ENCODE results near the gene CWC15.

CWC15 gene

GRCh38 chr11:94993400-94993943 lies 20.1 kb upstream of the CWC15 start:
- H2BK12ac ChIP-seq (ENCODE audit: low read length) = no peak overlapping the region
- H3K4me3 ChIP-seq (ENCODE audit: low read depth, low read length) = no peak overlapping the region
- no peak overlapping the region for H4K8ac ChIP-seq (ENCODE audit: low read depth, low read length)
- WGBS (ENCODE audit: extremely low coverage, insufficient coverage, insufficient read length) = no CpG with 5 or more reads among the region's 2 CpGs
- H2AK5ac ChIP-seq (ENCODE audit: low read length) = no peak overlapping the region
- H3K9me3 ChIP-seq (ENCODE audit: insufficient read depth, low read depth, low read length) = peaks cover 4% of the 10 kb centered on the region
- H3K4me1 ChIP-seq (ENCODE audit: control insufficient read depth in 1 of 2, insufficient read depth in 2 of 2, low read length in 2 of 2) = no peaks in the 10 kb centered on the region
- H3K79me1 ChIP-seq (ENCODE audit: low read length) = no peaks in the 10 kb centered on the region
- H3K4ac ChIP-seq (ENCODE audit: low read depth, low read length) = no peak overlapping the region
- no peaks in the 10 kb centered on the region for H3K79me2 ChIP-seq (ENCODE audit: control insufficient read depth, insufficient read depth, low read length, poor library complexity)
- no peak for DNase-seq
- no peak overlapping the region for H3K27ac ChIP-seq (ENCODE audit: low read depth, low read length)
- H3K4me2 ChIP-seq (ENCODE audit: low read length) = no peak overlapping the region
- H4K12ac ChIP-seq (ENCODE audit: low read depth, low read length) = no peak overlapping the region
- no peak overlapping the region for H3K14ac ChIP-seq (ENCODE audit: low read length)
- no peak overlapping the region for H3K23ac ChIP-seq (ENCODE audit: low read length)
- no peak overlapping the region for H3K9ac ChIP-seq (ENCODE audit: low read length)
- H2BK5ac ChIP-seq (ENCODE audit: low read depth, low read length, poor library complexity) = no peak overlapping the region
- no peak overlapping the region for H3K18ac ChIP-seq (ENCODE audit: low read length)
- no peaks in the 10 kb centered on the region for H3K36me3 ChIP-seq (ENCODE audit: control insufficient read depth in 1 of 2, insufficient read depth in 2 of 2, low read length in 2 of 2)
- no peak overlapping the region for H4K91ac ChIP-seq (ENCODE audit: low read depth, low read length)
- no peak overlapping the region for H2AFZ ChIP-seq (ENCODE audit: insufficient read depth, low read length, poor library complexity)
- H2BK120ac ChIP-seq (ENCODE audit: insufficient read depth, low read length, poor library complexity) = no peak overlapping the region
- H3K27me3 ChIP-seq (ENCODE audit: insufficient read depth, low read length) = no peaks in the 10 kb centered on the region

- no peak overlapping the region for H3K18ac ChIP-seq (ENCODE audit: low read length)
- H3K27ac ChIP-seq (ENCODE audit: low read depth, low read length) = no peak overlapping the region
- H3K4ac ChIP-seq (ENCODE audit: low read depth, low read length) = no peak overlapping the region
- no peak overlapping the region for H3K4me3 ChIP-seq (ENCODE audit: low read depth, low read length)
- H3K79me2 ChIP-seq (ENCODE audit: control insufficient read depth, insufficient read depth, low read length, poor library complexity) = no peaks in the 10 kb centered on the region
- no peak overlapping the region for H3K4me2 ChIP-seq (ENCODE audit: low read length)
- no peaks in the 10 kb centered on the region for H3K27me3 ChIP-seq (ENCODE audit: insufficient read depth, low read length)
- H3K36me3 ChIP-seq (ENCODE audit: control insufficient read depth in 1 of 2, insufficient read depth in 2 of 2, low read length in 2 of 2) = no peaks in the 10 kb centered on the region
- no peak overlapping the region for H3K14ac ChIP-seq (ENCODE audit: low read length)
- no peak overlapping the region for H3K23ac ChIP-seq (ENCODE audit: low read length)
- H2BK5ac ChIP-seq (ENCODE audit: low read depth, low read length, poor library complexity) = no peak overlapping the region
- H4K8ac ChIP-seq (ENCODE audit: low read depth, low read length) = no peak overlapping the region
- H2BK120ac ChIP-seq (ENCODE audit: insufficient read depth, low read length, poor library complexity) = no peak overlapping the region
- DNase-seq = no peak
- no peaks in the 10 kb centered on the region for H3K79me1 ChIP-seq (ENCODE audit: low read length)
- no peak overlapping the region for H4K91ac ChIP-seq (ENCODE audit: low read depth, low read length)
- H3K9ac ChIP-seq (ENCODE audit: low read length) = no peak overlapping the region
- no peaks in the 10 kb centered on the region for H3K9me3 ChIP-seq (ENCODE audit: insufficient read depth, low read depth, low read length)
- H2AK5ac ChIP-seq (ENCODE audit: low read length) = no peak overlapping the region
- WGBS (ENCODE audit: extremely low coverage, insufficient coverage, insufficient read length) = no CpG with 5 or more reads among the region's 1 CpG
- H2AFZ ChIP-seq (ENCODE audit: insufficient read depth, low read length, poor library complexity) = no peak overlapping the region
- no peaks in the 10 kb centered on the region for H3K4me1 ChIP-seq (ENCODE audit: control insufficient read depth in 1 of 2, insufficient read depth in 2 of 2, low read length in 2 of 2)
- no peak overlapping the region for H2BK12ac ChIP-seq (ENCODE audit: low read length)
- H4K12ac ChIP-seq (ENCODE audit: low read depth, low read length) = no peak overlapping the region
Observed at GRCh38 chr11:94988748-94989147, 15.4 kb upstream of the CWC15 start.

DNA sequence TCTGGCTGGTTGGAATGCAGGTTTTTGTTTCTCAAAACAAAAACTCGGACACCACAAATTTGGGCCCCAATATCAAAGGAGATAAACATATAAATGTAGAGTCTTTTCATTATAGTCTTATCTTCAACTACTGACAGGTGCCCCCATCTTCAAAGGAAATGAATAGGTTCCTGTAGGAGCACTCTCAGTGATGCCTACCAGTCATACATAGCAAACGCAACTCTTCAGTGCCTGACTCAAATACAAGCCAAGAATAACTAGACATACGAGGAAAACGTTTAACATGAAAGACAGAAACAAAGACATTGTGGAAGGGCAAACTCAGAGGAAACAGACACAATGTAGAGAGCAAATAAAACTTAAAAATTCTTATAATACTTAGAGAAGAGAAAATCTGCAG lies 14.0 kb upstream of the CWC15 start:
- no peaks in the 10 kb centered on the region for H3K4me1 ChIP-seq (ENCODE audit: control insufficient read depth in 1 of 2, insufficient read depth in 2 of 2, low read length in 2 of 2)
- H4K91ac ChIP-seq (ENCODE audit: low read depth, low read length) = no peak overlapping the region
- no peaks in the 10 kb centered on the region for H3K27me3 ChIP-seq (ENCODE audit: insufficient read depth, low read length)
- no peak for DNase-seq
- no peak overlapping the region for H3K18ac ChIP-seq (ENCODE audit: low read length)
- no peak overlapping the region for H3K14ac ChIP-seq (ENCODE audit: low read length)
- no peak overlapping the region for H2BK12ac ChIP-seq (ENCODE audit: low read length)
- no peak overlapping the region for H3K23ac ChIP-seq (ENCODE audit: low read length)
- no peak overlapping the region for H2BK5ac ChIP-seq (ENCODE audit: low read depth, low read length, poor library complexity)
- H3K4me2 ChIP-seq (ENCODE audit: low read length) = no peak overlapping the region
- H3K4ac ChIP-seq (ENCODE audit: low read depth, low read length) = no peak overlapping the region
- H4K8ac ChIP-seq (ENCODE audit: low read depth, low read length) = no peak overlapping the region
- no peaks in the 10 kb centered on the region for H3K36me3 ChIP-seq (ENCODE audit: control insufficient read depth in 1 of 2, insufficient read depth in 2 of 2, low read length in 2 of 2)
- no peaks in the 10 kb centered on the region for H3K9me3 ChIP-seq (ENCODE audit: insufficient read depth, low read depth, low read length)
- no CpG with 5 or more reads among the region's 4 CpGs for WGBS (ENCODE audit: extremely low coverage, insufficient coverage, insufficient read length)
- H2AFZ ChIP-seq (ENCODE audit: insufficient read depth, low read length, poor library complexity) = no peak overlapping the region
- H2BK120ac ChIP-seq (ENCODE audit: insufficient read depth, low read length, poor library complexity) = no peak overlapping the region
- H3K79me1 ChIP-seq (ENCODE audit: low read length) = no peaks in the 10 kb centered on the region
- H2AK5ac ChIP-seq (ENCODE audit: low read length) = no peak overlapping the region
- no peak overlapping the region for H4K12ac ChIP-seq (ENCODE audit: low read depth, low read length)
- H3K27ac ChIP-seq (ENCODE audit: low read depth, low read length) = no peak overlapping the region
- no peak overlapping the region for H3K9ac ChIP-seq (ENCODE audit: low read length)
- no peak overlapping the region for H3K4me3 ChIP-seq (ENCODE audit: low read depth, low read length)
- H3K79me2 ChIP-seq (ENCODE audit: control insufficient read depth, insufficient read depth, low read length, poor library complexity) = no peaks in the 10 kb centered on the region

DNA sequence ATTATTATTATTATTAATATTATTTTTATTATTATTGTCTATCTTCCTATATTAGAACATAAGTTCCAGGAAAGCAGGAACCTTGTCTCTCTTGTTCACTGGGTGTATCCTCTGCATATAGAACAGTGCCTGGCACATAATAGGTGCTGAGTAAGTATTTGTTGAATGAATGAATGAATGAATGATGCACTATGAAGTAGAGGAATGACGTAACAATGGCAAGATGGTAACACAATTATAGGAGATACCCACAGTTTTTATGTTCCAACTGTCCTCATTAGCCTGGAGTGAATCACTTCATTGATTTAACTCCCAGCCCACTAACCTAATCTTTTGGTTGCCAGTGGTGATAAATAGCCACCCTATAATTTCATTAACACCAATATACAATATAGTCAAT lies 2.2 kb upstream of the CWC15 start:
- Histone ChIP-seq H3K27me3 (ENCODE audit: insufficient read depth, low read length) (no peaks in the 10 kb centered on the region), H2AFZ (ENCODE audit: insufficient read depth, low read length, poor library complexity) (no peak overlapping the region), H3K9ac (ENCODE audit: low read length) (no peak overlapping the region), H3K4me3 (ENCODE audit: low read depth, low read length) (no peak overlapping the region), H3K4me2 (ENCODE audit: low read length) (no peak overlapping the region), H2AK5ac (ENCODE audit: low read length) (no peak overlapping the region), H2BK120ac (ENCODE audit: insufficient read depth, low read length, poor library complexity) (no peak overlapping the region), H3K4me1 (ENCODE audit: control insufficient read depth in 1 of 2, insufficient read depth in 2 of 2, low read length in 2 of 2) (no peaks in the 10 kb centered on the region), H3K4ac (ENCODE audit: low read depth, low read length) (no peak overlapping the region), H4K8ac (ENCODE audit: low read depth, low read length) (no peak overlapping the region), H2BK12ac (ENCODE audit: low read length) (no peak overlapping the region), H3K18ac (ENCODE audit: low read length) (no peak overlapping the region), H4K91ac (ENCODE audit: low read depth, low read length) (no peak overlapping the region), H2BK5ac (ENCODE audit: low read depth, low read length, poor library complexity) (no peak overlapping the region), H3K9me3 (ENCODE audit: insufficient read depth, low read depth, low read length) (no peaks in the 10 kb centered on the region), H3K14ac (ENCODE audit: low read length) (no peak overlapping the region), H3K79me2 (ENCODE audit: control insufficient read depth, insufficient read depth, low read length, poor library complexity) (peaks cover 4% of the 10 kb centered on the region), H3K36me3 (ENCODE audit: control insufficient read depth in 1 of 2, insufficient read depth in 2 of 2, low read length in 2 of 2) (peaks cover 0 to 6% of the 10 kb centered on the region in 2 experiments), H3K27ac (ENCODE audit: low read depth, low read length) (no peak overlapping the region), H3K79me1 (ENCODE audit: low read length) (peaks cover 6% of the 10 kb centered on the region), H3K23ac (ENCODE audit: low read length) (no peak overlapping the region), H4K12ac (ENCODE audit: low read depth, low read length) (no peak overlapping the region)
- WGBS (ENCODE audit: extremely low coverage, insufficient coverage, insufficient read length) = no CpG with 5 or more reads among the region's 1 CpG
- no peak for DNase-seq

Measured in trophoblast cell (in vitro differentiated cells and primary cell).